Skeletal muscle satellite cell (primary cell): ENCODE measurements around the gene HAUS2.

ENCODE experiments used
- H3K27me3 ChIP-seq: 2 replicates; pipeline ENCODE4 v1.7.0; 2013; ENCODE audit warnings: low read length; ENCODE audit not compliant: control insufficient read depth, insufficient read depth
- H3K36me3 ChIP-seq: 2 replicates; pipeline ENCODE4 v1.7.0; 2013; ENCODE audit warnings: mild to moderate bottlenecking, control low read depth, low read length; ENCODE audit not compliant: insufficient read depth
- H3K4me1 ChIP-seq: 2 replicates; pipeline ENCODE4 v1.7.0; 2013; ENCODE audit warnings: low read length; ENCODE audit not compliant: control insufficient read depth, insufficient read depth
- H3K4me2 ChIP-seq: 2 replicates; pipeline ENCODE4 v1.7.0; 2013; ENCODE audit warnings: mild to moderate bottlenecking, low read length
- H3K4me3 ChIP-seq: 2 replicates; pipeline ENCODE4 v1.7.0; 2013; ENCODE audit warnings: low read length
- H3K9ac ChIP-seq: 2 replicates; pipeline ENCODE4 v1.7.0; 2013; ENCODE audit warnings: mild to moderate bottlenecking, low read depth, low read length, moderate library complexity
- H3K9me3 ChIP-seq: replicated peaks from 2 replicates; pipeline ENCODE4 v1.7.0; 2013; ENCODE audit warnings: mild to moderate bottlenecking, control low read depth, low read length

The HAUS2 gene

DNA sequence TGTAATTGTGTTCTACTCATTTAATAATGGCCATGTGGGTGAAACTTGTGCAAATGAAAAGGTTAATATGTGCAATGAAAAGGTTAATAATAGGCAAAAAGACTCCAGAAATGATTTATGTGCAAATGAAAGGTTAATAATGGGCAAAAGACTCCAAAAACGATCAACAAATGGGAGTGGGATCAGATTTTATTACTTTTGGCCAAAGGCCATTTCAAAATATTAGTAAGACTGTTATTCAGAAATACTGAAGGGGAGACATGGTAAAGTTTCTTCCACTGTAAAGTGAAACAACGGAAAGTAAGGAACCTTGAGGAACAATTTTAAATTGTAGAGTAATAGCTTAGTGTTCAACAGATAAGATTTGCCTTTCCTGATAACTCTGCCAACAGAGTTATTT is 67.5 kb downstream of the HAUS2 start:
- no peak overlapping the region for H3K4me2 ChIP-seq
- H3K4me3 ChIP-seq: no peak overlapping the region
- no peaks in the 10 kb centered on the region for H3K9me3 ChIP-seq
- no peaks in the 10 kb centered on the region for H3K27me3 ChIP-seq
- H3K4me1 ChIP-seq: no peaks in the 10 kb centered on the region
- no peaks in the 10 kb centered on the region for H3K36me3 ChIP-seq
- no peak overlapping the region for H3K9ac ChIP-seq
